Osteoblast (primary cell): ENCODE measurements around the gene KCNIP3. TPM values are rescaled to one million over a fixed set of nuclear protein-coding genes. Genes with fewer than 3 reads are reported as not detected.
A peak's percentile ranks its signal among the peaks of the same experiment; 100 is the strongest.

ENCODE experiments used
- DNase-seq: peaks from one replicate; pipeline ENCODE4 v3.0.0; 2011; ENCODE audit warnings: low spot score, mixed read lengths; ENCODE audit not compliant: insufficient read length; ENCODE audit errors: missing footprints
- H2AFZ ChIP-seq: 2 replicates; pipeline ENCODE4 v1.6.0; 2011; ENCODE audit warnings: mild to moderate bottlenecking, low read length
- H3K27ac ChIP-seq: 2 replicates; pipeline ENCODE4 v1.5.1; 2011; ENCODE audit warnings: mild to moderate bottlenecking, low read depth, low read length, moderate library complexity
- H3K27me3 ChIP-seq: 2 replicates; pipeline ENCODE4 v1.6.0; 2012; ENCODE audit warnings: mild to moderate bottlenecking, control low read depth, inconsistent platforms, low read length, moderate library complexity; ENCODE audit not compliant: insufficient read depth
- H3K36me3 ChIP-seq: 2 replicates; pipeline ENCODE4 v1.5.1; 2011; ENCODE audit warnings: mild to moderate bottlenecking, low read length, control low read depth, moderate library complexity; ENCODE audit not compliant: insufficient read depth
- H3K4me1 ChIP-seq: 2 replicates; pipeline ENCODE4 v1.5.1; 2011; ENCODE audit warnings: mild to moderate bottlenecking, low read length, control low read depth, moderate library complexity; ENCODE audit not compliant: insufficient read depth
- H3K4me2 ChIP-seq: 2 replicates; pipeline ENCODE4 v1.6.0; 2011; ENCODE audit warnings: mild to moderate bottlenecking, low read length; ENCODE audit not compliant: insufficient read depth
- H3K4me3 ChIP-seq: fragments of 200-600 bp; sonication (generic); 3 replicates; pipeline ENCODE4 v1.5.1; 2012; ENCODE audit warnings: mild to moderate bottlenecking, low read length, inconsistent platforms; ENCODE audit not compliant: insufficient read depth
- H3K79me2 ChIP-seq: 2 replicates; pipeline ENCODE4 v1.6.0; 2012; ENCODE audit warnings: mild to moderate bottlenecking, low read length, control low read depth, inconsistent platforms; ENCODE audit not compliant: insufficient read depth
- H3K9me3 ChIP-seq: 2 replicates; pipeline ENCODE4 v1.5.1; 2011; ENCODE audit warnings: low read depth, low read length, control low read depth
- H4K20me1 ChIP-seq: 2 replicates; pipeline ENCODE4 v1.6.0; 2012; ENCODE audit warnings: mild to moderate bottlenecking, low read length, control low read depth; ENCODE audit not compliant: insufficient read depth
- CTCF ChIP-seq: IDR thresholded peaks from 2 replicates; pipeline ENCODE4 v1.5.1; 2011; ENCODE audit warnings: mild to moderate bottlenecking, low read depth, low read length, moderate library complexity; ENCODE audit errors: extremely low read depth
- total RNA-seq: library from RNA; depleted of rRNA; stranded (reverse); fragments of >200 nt; gene quantifications from 2 replicates; pipeline ENCODE4 v1.2.3, GENCODE V29; 2012

The KCNIP3 gene
- total RNA-seq, 1 donor, result under 0.01 TPM

GRCh38 chr2:95352310-95353054 is 55.3 kb downstream of the KCNIP3 start:
- H3K79me2 ChIP-seq, result no peaks in the 10 kb centered on the region
- H3K36me3 ChIP-seq, result no peaks in the 10 kb centered on the region
- no peak overlapping the region for H2AFZ ChIP-seq
- no peaks in the 10 kb centered on the region for H3K4me1 ChIP-seq
- H3K27ac ChIP-seq, result no peak overlapping the region
- no peak overlapping the region for H3K4me3 ChIP-seq
- no peak for TF ChIP-seq CTCF
- no peaks in the 10 kb centered on the region for H4K20me1 ChIP-seq
- no peaks in the 10 kb centered on the region for H3K9me3 ChIP-seq
- peaks cover 4% of the 10 kb centered on the region for H3K27me3 ChIP-seq
- no peak overlapping the region for H3K4me2 ChIP-seq
- peak; percentile 41 for DNase-seq

- Histone ChIP-seq H3K4me1 (no peaks in the 10 kb centered on the region), H2AFZ (no peak overlapping the region), H3K36me3 (no peaks in the 10 kb centered on the region), H3K9me3 (no peaks in the 10 kb centered on the region), H3K27ac (no peak overlapping the region), H3K4me3 (no peak overlapping the region), H3K27me3 (no peaks in the 10 kb centered on the region), H3K79me2 (no peaks in the 10 kb centered on the region), H3K4me2 (no peak overlapping the region), H4K20me1 (no peaks in the 10 kb centered on the region)
- no peak for TF ChIP-seq CTCF
- DNase-seq, result peak; percentile 58
Observed at GRCh38 chr2:95353055-95353575, 56.0 kb downstream of the KCNIP3 start.

- Histone ChIP-seq H3K79me2 (no peaks in the 10 kb centered on the region), H3K36me3 (no peaks in the 10 kb centered on the region), H3K27ac (no peak overlapping the region), H4K20me1 (peaks cover 4% of the 10 kb centered on the region), H3K27me3 (no peaks in the 10 kb centered on the region), H3K4me1 (no peaks in the 10 kb centered on the region), H2AFZ (no peak overlapping the region), H3K9me3 (no peaks in the 10 kb centered on the region), H3K4me2 (no peak overlapping the region), H3K4me3 (no peak overlapping the region)
- no peak for TF ChIP-seq CTCF
- peak; percentile 26 for DNase-seq
Observed at GRCh38 chr2:95353613-95354468, 56.7 kb downstream of the KCNIP3 start.

- H3K4me3 ChIP-seq, result no peak overlapping the region
- H3K27ac ChIP-seq, result no peak overlapping the region
- peaks cover 4% of the 10 kb centered on the region for H4K20me1 ChIP-seq
- DNase-seq, result peak; percentile 30
- H3K79me2 ChIP-seq, result no peaks in the 10 kb centered on the region
- no peaks in the 10 kb centered on the region for H3K36me3 ChIP-seq
- no peaks in the 10 kb centered on the region for H3K27me3 ChIP-seq
- no peak overlapping the region for H2AFZ ChIP-seq
- TF ChIP-seq CTCF, result no peak
- H3K4me2 ChIP-seq, result no peak overlapping the region
- no peaks in the 10 kb centered on the region for H3K9me3 ChIP-seq
- no peaks in the 10 kb centered on the region for H3K4me1 ChIP-seq
Observed at GRCh38 chr2:95354469-95354901, 57.3 kb downstream of the KCNIP3 start.
